NCI-H187 (cell line): Measurements from ENCODE around the gene SP8.
"Not testable (repeated sequence)": the region's sequence is repeated elsewhere in the genome, so short reads cannot be mapped to it uniquely, and the experiment has no call there.

ENCODE experiments used
- DNase-seq, 2 experiments: peaks; one replicate each; lab custom pipeline; 2025; lab: John Stamatoyannopoulos, UW

SP8 gene

GRCh38 chr7:20786779-20787659 is at the start of gene SP8:
SP8 (minus strand) TSS chr7:20786886; CDS start chr7:20786798, 88 bp downstream.
- peak; percentile 88 to 93 for DNase-seq

GRCh38 chr7:20836424-20836823 is 49.7 kb upstream of the SP8 start:
- not testable (repeated sequence) for DNase-seq

- DNase-seq, result no peak
Observed at GRCh38 chr7:20835111-20835750, 48.5 kb upstream of the SP8 start.

- DNase-seq, result no peak
Observed at GRCh38 chr7:20834656-20835055, 48.0 kb upstream of the SP8 start.

- DNase-seq, result no peak
Observed at GRCh38 chr7:20831956-20832355, 45.3 kb upstream of the SP8 start.

GRCh38 chr7:20831451-20831850 is 44.8 kb upstream of the SP8 start:
- no peak for DNase-seq

GRCh38 chr7:20828947-20829346 is 42.3 kb upstream of the SP8 start:
- peak; percentile 6 to 41 for DNase-seq

- DNase-seq, result no peak
Observed at GRCh38 chr7:20827172-20827571, 40.5 kb upstream of the SP8 start.

GRCh38 chr7:20826243-20826642 is 39.6 kb upstream of the SP8 start:
- no peak for DNase-seq

- no peak for DNase-seq
Observed at GRCh38 chr7:20825555-20825954, 38.9 kb upstream of the SP8 start.

GRCh38 chr7:20821390-20821789 is 34.7 kb upstream of the SP8 start:
- DNase-seq, result not testable (repeated sequence)

GRCh38 chr7:20816372-20816959 is 29.8 kb upstream of the SP8 start:
- no peak for DNase-seq

GRCh38 chr7:20804345-20804744 is 17.7 kb upstream of the SP8 start:
- no peak for DNase-seq

GRCh38 chr7:20799566-20800366 is 13.1 kb upstream of the SP8 start:
- DNase-seq, result no peak

GRCh38 chr7:20798694-20799121 is 12.0 kb upstream of the SP8 start:
- DNase-seq, result peak in 1 of 2 experiments; percentile 23

GRCh38 chr7:20798081-20798693 is 11.5 kb upstream of the SP8 start:
- peak; percentile 73 to 77 for DNase-seq

GRCh38 chr7:20797462-20798080 is 10.9 kb upstream of the SP8 start:
- peak; percentile 57 to 58 for DNase-seq

- no peak for DNase-seq
Observed at GRCh38 chr7:20797042-20797461, 10.4 kb upstream of the SP8 start.

- no peak for DNase-seq
Observed at GRCh38 chr7:20796500-20796899, 9.8 kb upstream of the SP8 start.

GRCh38 chr7:20795881-20796280 is 9.2 kb upstream of the SP8 start:
- DNase-seq, result no peak

GRCh38 chr7:20795361-20795760 is 8.7 kb upstream of the SP8 start:
- no peak for DNase-seq
